Activated naive CD4-positive, alpha-beta T cell treated with anti-CD3 and anti-CD28 coated beads, Interleukin-2, amount 50 U/mL, for 24 hours (primary cell): ENCODE results near the gene RAPGEF6.

ENCODE experiments used
- H3K27ac Mint-ChIP-seq: one replicate; pipeline ENCODE4 v1.8.0; 2021; ENCODE audit warnings: mild to moderate bottlenecking, mixed read lengths
- H3K27me3 Mint-ChIP-seq: one replicate; pipeline ENCODE4 v1.8.0; 2021; ENCODE audit warnings: mixed read lengths
- H3K36me3 Mint-ChIP-seq: one replicate; pipeline ENCODE4 v1.8.0; 2021; ENCODE audit warnings: mixed read lengths
- H3K4me1 Mint-ChIP-seq: one replicate; pipeline ENCODE4 v1.8.0; 2021; ENCODE audit warnings: mixed read lengths
- H3K4me3 Mint-ChIP-seq: one replicate; pipeline ENCODE4 v1.8.0; 2021; ENCODE audit warnings: mild to moderate bottlenecking, mixed read lengths
- H3K9me3 Mint-ChIP-seq: one replicate; pipeline ENCODE4 v1.8.0; 2021; ENCODE audit warnings: mixed read lengths

RAPGEF6 gene

GRCh38 chr5:131659290-131659689 is 24.3 kb upstream of the RAPGEF6 start:
- no peaks in the 10 kb centered on the region for H3K27me3 Mint-ChIP-seq
- no peak overlapping the region for H3K27ac Mint-ChIP-seq
- no peak overlapping the region for H3K4me3 Mint-ChIP-seq
- no peaks in the 10 kb centered on the region for H3K4me1 Mint-ChIP-seq
- H3K9me3 Mint-ChIP-seq: peaks cover 4% of the 10 kb centered on the region
- peaks cover 47% of the 10 kb centered on the region for H3K36me3 Mint-ChIP-seq

GRCh38 chr5:131654776-131655175 is 19.7 kb upstream of the RAPGEF6 start:
- H3K4me1 Mint-ChIP-seq: no peaks in the 10 kb centered on the region
- H3K9me3 Mint-ChIP-seq: peaks cover 4% of the 10 kb centered on the region
- H3K4me3 Mint-ChIP-seq: no peak overlapping the region
- peak overlapping the region; percentile 24 for H3K27ac Mint-ChIP-seq
- no peaks in the 10 kb centered on the region for H3K27me3 Mint-ChIP-seq
- peaks cover 39% of the 10 kb centered on the region for H3K36me3 Mint-ChIP-seq

DNA sequence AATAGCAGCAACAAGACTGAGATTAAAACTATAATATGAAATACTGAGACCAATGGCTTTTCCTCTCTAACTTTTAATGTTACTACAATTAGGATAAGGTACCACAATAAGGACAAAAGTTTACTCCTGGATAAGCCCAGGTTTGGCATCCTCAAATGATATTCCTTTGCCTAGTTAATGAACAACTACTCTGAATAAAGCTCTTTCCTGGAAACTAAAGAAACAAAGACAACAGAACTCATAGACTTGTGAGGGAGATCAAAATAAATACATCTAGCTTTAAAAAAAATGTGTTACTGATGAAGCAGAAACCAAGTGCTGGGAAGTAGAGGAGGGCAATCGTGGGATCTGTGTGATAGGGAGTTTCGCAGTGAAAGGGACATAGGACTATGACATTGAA is 19.3 kb upstream of the RAPGEF6 start:
- H3K36me3 Mint-ChIP-seq: peaks cover 36% of the 10 kb centered on the region
- peaks cover under 1% of the 10 kb centered on the region for H3K9me3 Mint-ChIP-seq

GRCh38 chr5:131649161-131649560 is 14.1 kb upstream of the RAPGEF6 start:
- no peaks in the 10 kb centered on the region for H3K27me3 Mint-ChIP-seq
- no peaks in the 10 kb centered on the region for H3K9me3 Mint-ChIP-seq
- H3K4me3 Mint-ChIP-seq: no peak overlapping the region
- H3K27ac Mint-ChIP-seq: no peak overlapping the region
- H3K36me3 Mint-ChIP-seq: peaks cover 33% of the 10 kb centered on the region
- peaks cover 5% of the 10 kb centered on the region for H3K4me1 Mint-ChIP-seq

More for the DNA sequence above, 19.3 kb upstream of the RAPGEF6 start:
- no peaks in the 10 kb centered on the region for H3K27me3 Mint-ChIP-seq
- H3K4me1 Mint-ChIP-seq: no peaks in the 10 kb centered on the region
- no peak overlapping the region for H3K4me3 Mint-ChIP-seq
- H3K27ac Mint-ChIP-seq: peak overlapping the region; percentile 24

DNA sequence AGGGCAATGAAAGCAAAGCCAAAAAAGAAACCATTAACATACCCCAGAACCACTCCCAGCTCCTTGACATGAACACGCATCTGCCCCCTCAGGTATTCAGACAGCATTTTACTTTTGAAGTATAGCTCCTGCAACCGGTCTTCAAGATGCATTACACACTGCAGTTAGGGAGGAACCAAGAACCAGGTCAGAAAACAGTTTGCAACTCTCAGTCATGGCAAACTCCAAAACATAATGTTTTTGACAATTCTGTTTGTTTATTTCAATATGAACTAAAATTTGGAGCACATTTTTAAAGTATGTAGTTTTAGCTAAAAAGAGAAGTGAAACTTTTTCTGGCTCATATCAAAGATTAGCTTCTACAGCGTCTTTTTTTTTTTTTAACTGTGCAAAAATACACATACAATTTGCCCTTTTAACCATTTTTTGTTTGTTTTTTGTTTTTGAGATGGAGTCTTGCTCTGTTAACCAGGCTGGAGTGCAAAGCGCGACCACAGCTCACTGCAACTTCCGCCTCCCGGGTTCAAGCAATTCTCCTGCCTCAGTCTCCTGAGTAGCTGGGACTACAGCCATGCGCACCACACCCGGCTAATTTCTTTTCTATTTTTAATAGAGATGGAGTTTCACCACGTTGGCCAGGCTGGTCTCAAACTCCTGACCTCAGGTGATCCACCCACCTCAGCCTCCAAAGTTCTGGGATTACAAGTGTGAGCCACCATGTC is 12.2 kb upstream of the RAPGEF6 start:
- Mint-ChIP-seq H3K9me3 (no peaks in the 10 kb centered on the region), H3K4me3 (no peak overlapping the region), H3K4me1 (peaks cover 5% of the 10 kb centered on the region), H3K27me3 (no peaks in the 10 kb centered on the region), H3K36me3 (peaks cover 32% of the 10 kb centered on the region), H3K27ac (no peak overlapping the region)

DNA sequence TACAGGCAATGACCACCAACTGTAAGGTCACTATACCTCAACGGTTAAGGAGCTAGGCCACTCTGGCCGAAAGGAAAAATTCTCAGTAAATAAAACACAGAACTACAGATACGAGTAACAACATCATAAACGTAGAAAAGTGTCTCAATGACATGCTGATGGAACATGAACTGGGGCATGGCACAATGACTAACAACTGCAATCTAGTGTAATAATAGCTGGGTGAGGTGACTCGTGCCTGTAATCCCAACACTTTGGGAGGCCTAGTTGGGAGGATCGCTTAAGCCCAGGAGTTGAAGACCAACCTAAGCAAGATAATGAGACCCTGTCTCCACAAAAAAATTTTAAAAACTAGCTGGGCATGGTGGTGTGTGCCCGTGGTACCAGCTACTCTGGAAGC is 9.8 kb upstream of the RAPGEF6 start:
- no peak overlapping the region for H3K4me3 Mint-ChIP-seq
- peaks cover 16% of the 10 kb centered on the region for H3K36me3 Mint-ChIP-seq
- H3K4me1 Mint-ChIP-seq: peaks cover 21% of the 10 kb centered on the region
- no peaks in the 10 kb centered on the region for H3K9me3 Mint-ChIP-seq
- H3K27me3 Mint-ChIP-seq: no peaks in the 10 kb centered on the region
- H3K27ac Mint-ChIP-seq: no peak overlapping the region

- Mint-ChIP-seq H3K9me3 (no peaks in the 10 kb centered on the region), H3K4me3 (no peak overlapping the region), H3K27ac (no peak overlapping the region), H3K4me1 (peaks cover 26% of the 10 kb centered on the region), H3K27me3 (no peaks in the 10 kb centered on the region), H3K36me3 (peaks cover 13% of the 10 kb centered on the region)
Measured at GRCh38 chr5:131644370-131644769, 9.3 kb upstream of the RAPGEF6 start.

DNA sequence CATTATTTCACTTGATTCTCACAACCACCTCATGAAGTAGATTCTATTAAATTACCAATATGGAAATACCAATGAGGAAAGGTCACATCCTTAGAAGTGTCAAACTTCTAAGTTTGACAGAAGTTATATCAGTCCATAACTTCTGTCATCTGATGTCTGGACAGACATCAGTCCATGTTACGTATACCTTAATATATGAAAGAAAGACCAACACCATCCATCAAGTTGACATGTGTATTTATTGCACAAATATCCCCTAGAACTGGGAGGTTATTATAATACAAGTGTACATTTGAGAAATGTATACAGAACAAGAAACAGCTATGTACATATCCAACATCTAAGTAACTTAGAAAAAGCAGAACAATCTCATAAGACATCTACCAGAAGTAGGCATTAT is 6.5 kb upstream of the RAPGEF6 start:
- peak overlapping the region; percentile 30 for H3K27ac Mint-ChIP-seq
- no peaks in the 10 kb centered on the region for H3K9me3 Mint-ChIP-seq
- peaks cover 9% of the 10 kb centered on the region for H3K36me3 Mint-ChIP-seq
- H3K4me3 Mint-ChIP-seq: no peak overlapping the region
- H3K27me3 Mint-ChIP-seq: no peaks in the 10 kb centered on the region
- peaks cover 31% of the 10 kb centered on the region for H3K4me1 Mint-ChIP-seq

DNA sequence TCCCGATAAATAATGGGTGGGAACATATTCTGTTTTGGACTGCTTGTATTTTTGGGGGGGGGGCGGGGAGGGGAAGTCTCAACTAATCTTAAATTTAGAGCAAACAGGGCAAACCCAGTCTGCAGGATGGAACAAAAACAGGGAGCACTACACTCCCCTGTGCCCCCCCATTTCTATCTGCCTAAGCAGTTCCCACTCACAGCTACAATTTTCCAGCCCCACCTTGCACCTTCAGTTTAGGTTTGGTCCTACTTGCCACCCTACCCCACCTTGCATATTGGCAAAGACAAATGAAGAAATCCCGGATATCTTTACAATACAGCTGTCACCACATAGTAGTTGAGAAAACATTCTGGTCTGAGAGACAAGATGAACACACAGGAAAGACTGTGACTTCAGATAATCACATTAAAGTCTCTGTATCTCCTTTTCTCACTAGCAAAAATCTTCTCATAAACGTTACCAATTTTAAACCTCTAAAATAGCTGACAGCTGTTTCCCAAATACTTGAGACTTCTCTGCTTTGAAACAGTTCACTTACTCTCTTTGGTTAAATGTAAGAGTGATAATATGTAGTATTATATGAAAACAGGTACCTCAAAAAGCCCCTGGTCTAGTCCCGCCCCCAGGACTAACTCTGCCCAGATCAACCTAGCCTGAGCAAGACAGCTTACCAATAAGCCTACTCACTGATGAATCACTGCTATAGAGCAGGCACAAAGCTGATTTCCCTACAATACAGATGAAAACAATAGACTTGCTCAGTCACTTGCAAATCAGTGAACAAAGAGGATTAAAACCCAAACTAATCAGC is 5.2 kb upstream of the RAPGEF6 start:
- Mint-ChIP-seq H3K4me3 (peak overlapping the region; percentile 82), H3K36me3 (peaks cover 7% of the 10 kb centered on the region), H3K9me3 (no peaks in the 10 kb centered on the region), H3K27me3 (no peaks in the 10 kb centered on the region), H3K4me1 (peaks cover 37% of the 10 kb centered on the region), H3K27ac (peak overlapping the region; percentile 98)

- Mint-ChIP-seq H3K4me1 (peaks cover 40% of the 10 kb centered on the region), H3K4me3 (no peak overlapping the region), H3K27ac (peak overlapping the region; percentile 89)
Measured at GRCh38 chr5:131639148-131639547, 4.1 kb upstream of the RAPGEF6 start.

GRCh38 chr5:131637694-131638093 is 2.7 kb upstream of the RAPGEF6 start:
- H3K27ac Mint-ChIP-seq: peak overlapping the region; percentile 66

More at GRCh38 chr5:131639148-131639547, 4.1 kb upstream of the RAPGEF6 start:
- H3K9me3 Mint-ChIP-seq: no peaks in the 10 kb centered on the region
- H3K36me3 Mint-ChIP-seq: peaks cover 3% of the 10 kb centered on the region
- no peaks in the 10 kb centered on the region for H3K27me3 Mint-ChIP-seq

DNA sequence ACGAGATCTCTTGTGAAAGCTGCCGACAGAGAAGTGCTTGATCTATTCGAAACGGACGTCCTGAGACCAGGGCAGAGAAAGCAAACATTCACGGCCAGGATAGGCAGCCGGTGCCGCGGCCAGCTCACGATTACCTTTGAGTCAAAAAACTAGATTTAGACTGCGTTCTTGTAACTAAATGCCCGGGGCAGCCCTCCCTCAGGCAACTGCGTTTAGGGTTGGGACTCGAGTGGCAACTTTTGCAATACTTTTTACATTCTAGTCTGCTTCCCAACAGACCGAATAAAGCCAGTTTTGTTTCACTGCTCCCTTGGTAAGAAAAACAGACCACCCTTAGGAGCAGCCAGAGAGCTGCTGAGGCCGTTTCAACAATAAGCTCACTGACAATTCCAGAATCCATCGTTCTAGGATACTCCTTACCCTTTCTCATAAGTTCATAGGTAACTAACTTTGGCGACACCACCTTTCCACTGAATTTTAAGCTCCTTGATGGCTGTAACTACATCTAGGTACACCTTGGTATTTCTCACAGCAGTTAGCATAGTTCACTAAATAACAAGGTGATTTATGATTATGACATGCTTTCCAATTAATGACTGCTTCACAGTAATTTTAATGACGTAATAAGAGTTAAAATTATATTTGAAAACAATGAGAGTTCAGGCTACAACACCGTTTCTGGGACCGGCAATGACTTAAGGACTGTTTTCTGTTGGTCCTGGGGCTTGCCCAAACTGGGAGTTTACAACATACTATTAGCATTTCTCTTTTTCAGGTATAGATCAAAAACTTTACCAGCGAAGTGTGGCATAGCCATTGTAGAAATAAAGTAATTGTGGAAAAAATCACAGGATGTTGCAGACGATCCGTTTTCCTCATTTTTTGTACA is 899 bp upstream of the RAPGEF6 start:
- Mint-ChIP-seq H3K27ac (peak overlapping the region; percentile 98), H3K36me3 (peaks cover 2% of the 10 kb centered on the region), H3K4me3 (peak overlapping the region; percentile 98), H3K9me3 (no peaks in the 10 kb centered on the region), H3K4me1 (peaks cover 38% of the 10 kb centered on the region), H3K27me3 (no peaks in the 10 kb centered on the region)

More at GRCh38 chr5:131637694-131638093, 2.7 kb upstream of the RAPGEF6 start:
- Mint-ChIP-seq H3K27me3 (no peaks in the 10 kb centered on the region), H3K9me3 (no peaks in the 10 kb centered on the region), H3K4me1 (peaks cover 44% of the 10 kb centered on the region), H3K36me3 (peaks cover 2% of the 10 kb centered on the region), H3K4me3 (no peak overlapping the region)

DNA sequence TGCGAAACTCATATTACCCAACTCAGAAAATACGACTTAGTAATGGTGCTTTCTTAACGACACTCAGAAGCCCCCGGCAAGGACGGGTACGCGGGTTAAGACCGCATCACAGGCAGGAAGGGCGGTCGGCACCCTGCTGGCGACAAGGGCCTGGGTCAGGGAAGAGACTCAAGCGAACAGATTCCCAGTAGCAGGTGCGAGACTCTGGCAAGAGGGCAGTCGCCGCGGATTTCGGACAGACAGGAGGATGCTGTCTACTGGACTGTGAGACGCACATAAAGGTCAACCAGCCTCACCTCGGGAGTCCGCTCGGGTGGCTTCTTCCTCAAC is 398 bp downstream of the RAPGEF6 start:
- peak overlapping the region; percentile 98 for H3K4me3 Mint-ChIP-seq
- H3K27me3 Mint-ChIP-seq: no peaks in the 10 kb centered on the region
- H3K36me3 Mint-ChIP-seq: peaks cover 2% of the 10 kb centered on the region
- peaks cover 26% of the 10 kb centered on the region for H3K4me1 Mint-ChIP-seq
- H3K9me3 Mint-ChIP-seq: no peaks in the 10 kb centered on the region
- H3K27ac Mint-ChIP-seq: peak overlapping the region; percentile 98

DNA sequence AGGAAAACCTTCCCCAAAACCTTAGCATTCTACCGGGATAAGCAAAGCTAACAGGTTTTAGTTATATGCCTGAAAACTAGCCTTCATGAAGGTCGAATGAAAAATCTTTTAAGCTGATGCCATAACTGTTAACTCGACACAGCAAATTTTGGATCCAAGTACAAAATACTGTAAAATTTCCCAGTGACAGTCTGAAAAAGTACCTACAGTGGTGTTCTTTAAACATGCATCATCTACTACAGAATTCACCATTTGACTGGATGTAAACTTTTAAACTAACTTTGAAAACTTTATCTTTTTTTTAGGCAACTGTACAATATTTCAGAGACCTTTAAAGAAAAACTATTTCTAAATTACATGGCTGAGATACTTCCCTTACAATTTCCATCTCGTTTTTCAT is 791 bp downstream of the RAPGEF6 start:
- Mint-ChIP-seq H3K36me3 (peaks cover 2% of the 10 kb centered on the region), H3K27ac (peak overlapping the region; percentile 98), H3K4me1 (peaks cover 22% of the 10 kb centered on the region), H3K4me3 (peak overlapping the region; percentile 98), H3K27me3 (no peaks in the 10 kb centered on the region), H3K9me3 (no peaks in the 10 kb centered on the region)

DNA sequence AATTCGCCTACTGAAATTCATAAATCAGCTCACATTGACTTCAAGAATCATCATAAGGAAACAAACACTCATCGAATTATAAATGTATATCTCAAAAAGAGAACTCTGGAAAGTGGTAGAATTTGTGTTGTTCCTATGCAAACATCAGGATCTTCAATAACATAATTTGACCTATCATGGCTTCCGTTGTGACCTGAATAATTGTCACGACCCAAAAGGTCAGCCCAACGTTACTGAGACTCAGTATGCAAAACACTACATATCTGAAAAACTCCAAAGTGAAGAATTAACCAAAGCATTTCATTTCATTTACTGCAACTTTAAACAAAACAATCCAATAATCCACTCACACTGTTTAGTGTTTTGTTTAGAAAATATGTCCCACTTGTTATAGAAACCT is 1.2 kb downstream of the RAPGEF6 start:
- H3K36me3 Mint-ChIP-seq: peaks cover 5% of the 10 kb centered on the region
- H3K27me3 Mint-ChIP-seq: no peaks in the 10 kb centered on the region
- H3K9me3 Mint-ChIP-seq: no peaks in the 10 kb centered on the region
- H3K27ac Mint-ChIP-seq: peak overlapping the region; percentile 98
- H3K4me1 Mint-ChIP-seq: peaks cover 18% of the 10 kb centered on the region
- peak overlapping the region; percentile 98 for H3K4me3 Mint-ChIP-seq
